ENCODE data around the gene PISD.

PISD gene

GRCh38 chr22:31629741-31630184, 32.3 kb downstream of the PISD start:
- in situ Hi-C loops (cut with HindIII; ENCODE audit: low pct_ligation_motif_present, low pct_unique_long_range_greater_than_20kb, low sequenced_read_pairs) = no loop called here
- DNase-seq = no peak

- DNase-seq = no peak
- in situ Hi-C loops (cut with HindIII; ENCODE audit: low pct_ligation_motif_present, low pct_unique_long_range_greater_than_20kb, low sequenced_read_pairs) = no loop called here
Measured at GRCh38 chr22:31628969-31629708, 32.9 kb downstream of the PISD start.

GRCh38 chr22:31628362-31628761, 33.7 kb downstream of the PISD start:
- DNase-seq = no peak
- in situ Hi-C loops (cut with HindIII; ENCODE audit: low pct_ligation_motif_present, low pct_unique_long_range_greater_than_20kb, low sequenced_read_pairs) = no loop called here

- no peak for DNase-seq
- in situ Hi-C loops (cut with HindIII; ENCODE audit: low pct_ligation_motif_present, low pct_unique_long_range_greater_than_20kb, low sequenced_read_pairs) = no loop called here
Measured at GRCh38 chr22:31627223-31627731, 34.7 kb downstream of the PISD start.

GRCh38 chr22:31626427-31627150, 35.4 kb downstream of the PISD start:
- no peak for DNase-seq
- in situ Hi-C loops (cut with HindIII; ENCODE audit: low pct_ligation_motif_present, low pct_unique_long_range_greater_than_20kb, low sequenced_read_pairs) = no loop called here

GRCh38 chr22:31625661-31626426, 36.2 kb downstream of the PISD start:
- no peak for DNase-seq
- in situ Hi-C loops (cut with HindIII; ENCODE audit: low pct_ligation_motif_present, low pct_unique_long_range_greater_than_20kb, low sequenced_read_pairs) = no loop called here

- in situ Hi-C loops (cut with HindIII; ENCODE audit: low pct_ligation_motif_present, low pct_unique_long_range_greater_than_20kb, low sequenced_read_pairs) = no loop called here
- no peak for DNase-seq
Measured at GRCh38 chr22:31625257-31625640, 36.8 kb downstream of the PISD start.

GRCh38 chr22:31623592-31624304, 38.3 kb downstream of the PISD start:
- no peak for DNase-seq
- in situ Hi-C loops (cut with HindIII; ENCODE audit: low pct_ligation_motif_present, low pct_unique_long_range_greater_than_20kb, low sequenced_read_pairs) = no loop called here

- no peak for DNase-seq
- in situ Hi-C loops (cut with HindIII; ENCODE audit: low pct_ligation_motif_present, low pct_unique_long_range_greater_than_20kb, low sequenced_read_pairs) = no loop called here
Measured at GRCh38 chr22:31622980-31623379, 39.0 kb downstream of the PISD start.

- in situ Hi-C loops (cut with HindIII; ENCODE audit: low pct_ligation_motif_present, low pct_unique_long_range_greater_than_20kb, low sequenced_read_pairs) = no loop called here
- no peak for DNase-seq
Measured at GRCh38 chr22:31621507-31622124, 40.4 kb downstream of the PISD start.

GRCh38 chr22:31620756-31621480, 41.1 kb downstream of the PISD start:
- in situ Hi-C loops (cut with HindIII; ENCODE audit: low pct_ligation_motif_present, low pct_unique_long_range_greater_than_20kb, low sequenced_read_pairs) = no loop called here
- DNase-seq = no peak

- in situ Hi-C loops (cut with HindIII; ENCODE audit: low pct_ligation_motif_present, low pct_unique_long_range_greater_than_20kb, low sequenced_read_pairs) = no loop called here
- DNase-seq = no peak
Measured at GRCh38 chr22:31619611-31620300, 42.3 kb downstream of the PISD start.

- DNase-seq = no peak
- in situ Hi-C loops (cut with HindIII; ENCODE audit: low pct_ligation_motif_present, low pct_unique_long_range_greater_than_20kb, low sequenced_read_pairs) = no loop called here
Measured at GRCh38 chr22:31618471-31619176, 43.4 kb downstream of the PISD start.

GRCh38 chr22:31618057-31618456, 44.0 kb downstream of the PISD start:
- DNase-seq = no peak
- in situ Hi-C loops (cut with HindIII; ENCODE audit: low pct_ligation_motif_present, low pct_unique_long_range_greater_than_20kb, low sequenced_read_pairs) = no loop called here

GRCh38 chr22:31616315-31616980, 45.6 kb downstream of the PISD start:
- in situ Hi-C loops (cut with HindIII; ENCODE audit: low pct_ligation_motif_present, low pct_unique_long_range_greater_than_20kb, low sequenced_read_pairs) = no loop called here
- no peak for DNase-seq

GRCh38 chr22:31615940-31616314, 46.1 kb downstream of the PISD start:
- in situ Hi-C loops (cut with HindIII; ENCODE audit: low pct_ligation_motif_present, low pct_unique_long_range_greater_than_20kb, low sequenced_read_pairs) = no loop called here
- DNase-seq = no peak
